ENCODE results near the gene LTBP2.

LTBP2 gene

DNA sequence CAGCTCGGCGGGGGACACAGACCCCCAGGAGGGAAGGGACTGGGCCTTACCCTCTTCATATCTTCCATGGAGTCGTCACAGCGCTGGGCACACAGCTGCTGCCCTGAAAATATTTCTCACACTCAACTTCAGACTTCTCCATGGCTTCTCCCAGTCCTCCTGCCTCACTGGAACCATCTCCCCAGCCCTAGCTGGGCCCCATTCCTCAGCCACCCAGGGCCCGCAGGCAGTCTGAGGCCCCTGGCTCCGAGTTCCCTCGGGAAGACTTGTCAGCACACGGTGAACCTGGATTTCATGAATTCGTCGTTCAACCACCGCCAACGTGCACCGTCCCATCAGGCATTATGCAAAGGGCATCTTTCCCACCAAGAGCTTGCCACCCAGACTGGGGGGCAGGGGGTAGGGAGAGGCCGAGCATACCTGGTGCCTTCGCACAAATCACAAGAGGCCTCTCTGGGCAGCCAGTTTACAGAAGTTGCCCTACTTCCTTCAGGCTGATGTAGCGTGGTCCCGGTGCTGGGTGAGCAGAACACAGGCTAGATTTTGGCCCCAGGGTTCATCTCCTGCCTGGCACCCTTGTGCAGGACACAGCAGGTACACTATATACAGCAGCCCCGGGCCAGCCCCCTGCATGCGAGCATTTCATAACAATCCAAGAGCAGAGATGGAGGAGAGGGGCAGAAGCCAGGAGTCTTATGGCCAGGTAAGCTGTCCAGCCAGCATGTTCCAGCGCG, 44.2 kb downstream of the LTBP2 start:
- Histone ChIP-seq H2BK5ac (ENCODE audit: low read depth, low read length, poor library complexity) (no peak overlapping the region), H3K27ac (ENCODE audit: low read depth, low read length) (no peak overlapping the region), H2BK12ac (ENCODE audit: low read length) (peak overlapping the region; percentile 82), H2AFZ (ENCODE audit: insufficient read depth, low read length, poor library complexity) (no peak overlapping the region), H3K79me2 (ENCODE audit: control insufficient read depth, insufficient read depth, low read length, poor library complexity) (peaks cover 3% of the 10 kb centered on the region), H3K4me1 (ENCODE audit: control insufficient read depth in 1 of 2, insufficient read depth in 2 of 2, low read length in 2 of 2) (peaks cover 31 to 35% of the 10 kb centered on the region in 2 experiments), H3K18ac (ENCODE audit: low read length) (peak overlapping the region; percentile 23), H3K79me1 (ENCODE audit: low read length) (peaks cover 35% of the 10 kb centered on the region), H4K91ac (ENCODE audit: low read depth, low read length) (peak overlapping the region; percentile 95), H3K14ac (ENCODE audit: low read length) (peak overlapping the region; percentile 73), H3K27me3 (ENCODE audit: insufficient read depth, low read length) (no peaks in the 10 kb centered on the region), H3K23ac (ENCODE audit: low read length) (no peak overlapping the region), H4K8ac (ENCODE audit: low read depth, low read length) (peak overlapping the region; percentile 30), H3K4me3 (ENCODE audit: low read depth, low read length) (no peak overlapping the region), H2AK5ac (ENCODE audit: low read length) (peak overlapping the region; percentile 84), H3K9me3 (ENCODE audit: insufficient read depth, low read depth, low read length) (no peaks in the 10 kb centered on the region), H3K36me3 (ENCODE audit: control insufficient read depth in 1 of 2, insufficient read depth in 2 of 2, low read length in 2 of 2) (no peaks in the 10 kb centered on the region), H4K12ac (ENCODE audit: low read depth, low read length) (no peak overlapping the region), H3K4me2 (ENCODE audit: low read length) (no peak overlapping the region), H3K4ac (ENCODE audit: low read depth, low read length) (peak overlapping the region; percentile 43), H3K9ac (ENCODE audit: low read length) (no peak overlapping the region), H2BK120ac (ENCODE audit: insufficient read depth, low read length, poor library complexity) (peak overlapping the region; percentile 96)
- no CpG with 5 or more reads among the region's 21 CpGs for WGBS (ENCODE audit: extremely low coverage, insufficient coverage, insufficient read length)
- DNase-seq: peak in 1 of 2 donors; percentile 48

- Histone ChIP-seq H2AK5ac (ENCODE audit: low read length) (peak overlapping the region; percentile 84), H3K79me1 (ENCODE audit: low read length) (peaks cover 32% of the 10 kb centered on the region), H3K18ac (ENCODE audit: low read length) (peak overlapping the region; percentile 75), H3K23ac (ENCODE audit: low read length) (no peak overlapping the region), H3K14ac (ENCODE audit: low read length) (peak overlapping the region; percentile 73), H3K4me1 (ENCODE audit: control insufficient read depth in 1 of 2, insufficient read depth in 2 of 2, low read length in 2 of 2) (peaks cover 29 to 34% of the 10 kb centered on the region in 2 experiments), H3K27me3 (ENCODE audit: insufficient read depth, low read length) (no peaks in the 10 kb centered on the region), H3K36me3 (ENCODE audit: control insufficient read depth in 1 of 2, insufficient read depth in 2 of 2, low read length in 2 of 2) (no peaks in the 10 kb centered on the region), H4K12ac (ENCODE audit: low read depth, low read length) (no peak overlapping the region), H4K8ac (ENCODE audit: low read depth, low read length) (peak overlapping the region; percentile 45), H2AFZ (ENCODE audit: insufficient read depth, low read length, poor library complexity) (no peak overlapping the region), H3K4me2 (ENCODE audit: low read length) (no peak overlapping the region), H3K4ac (ENCODE audit: low read depth, low read length) (peak overlapping the region; percentile 43), H2BK12ac (ENCODE audit: low read length) (peak overlapping the region; percentile 82), H2BK5ac (ENCODE audit: low read depth, low read length, poor library complexity) (peak overlapping the region; percentile 55), H3K9me3 (ENCODE audit: insufficient read depth, low read depth, low read length) (no peaks in the 10 kb centered on the region), H3K4me3 (ENCODE audit: low read depth, low read length) (no peak overlapping the region), H3K27ac (ENCODE audit: low read depth, low read length) (peak overlapping the region; percentile 28), H2BK120ac (ENCODE audit: insufficient read depth, low read length, poor library complexity) (peak overlapping the region; percentile 96), H3K79me2 (ENCODE audit: control insufficient read depth, insufficient read depth, low read length, poor library complexity) (peaks cover 3% of the 10 kb centered on the region), H3K9ac (ENCODE audit: low read length) (no peak overlapping the region), H4K91ac (ENCODE audit: low read depth, low read length) (peak overlapping the region; percentile 95)
- DNase-seq: no peak
- no CpG with 5 or more reads among the region's 9 CpGs for WGBS (ENCODE audit: extremely low coverage, insufficient coverage, insufficient read length)
These were observed 44.8 kb downstream of the LTBP2 start for GRCh38 chr14:74567219-74567618.

GRCh38 chr14:74566174-74567141, 45.6 kb downstream of the LTBP2 start:
- Histone ChIP-seq H2BK12ac (ENCODE audit: low read length) (peak overlapping the region; percentile 88), H2BK5ac (ENCODE audit: low read depth, low read length, poor library complexity) (peak overlapping the region; percentile 22), H3K18ac (ENCODE audit: low read length) (peak overlapping the region; percentile 35), H4K12ac (ENCODE audit: low read depth, low read length) (no peak overlapping the region), H3K4me1 (ENCODE audit: control insufficient read depth in 1 of 2, insufficient read depth in 2 of 2, low read length in 2 of 2) (peaks cover 24 to 30% of the 10 kb centered on the region in 2 experiments), H3K9ac (ENCODE audit: low read length) (no peak overlapping the region), H3K14ac (ENCODE audit: low read length) (peak overlapping the region; percentile 24), H3K23ac (ENCODE audit: low read length) (no peak overlapping the region), H3K27ac (ENCODE audit: low read depth, low read length) (peak overlapping the region; percentile 28), H3K4me3 (ENCODE audit: low read depth, low read length) (no peak overlapping the region), H4K8ac (ENCODE audit: low read depth, low read length) (no peak overlapping the region), H3K36me3 (ENCODE audit: control insufficient read depth in 1 of 2, insufficient read depth in 2 of 2, low read length in 2 of 2) (no peaks in the 10 kb centered on the region), H2BK120ac (ENCODE audit: insufficient read depth, low read length, poor library complexity) (peak overlapping the region; percentile 54), H3K79me2 (ENCODE audit: control insufficient read depth, insufficient read depth, low read length, poor library complexity) (peaks cover 3% of the 10 kb centered on the region), H3K27me3 (ENCODE audit: insufficient read depth, low read length) (no peaks in the 10 kb centered on the region), H3K79me1 (ENCODE audit: low read length) (peaks cover 28% of the 10 kb centered on the region), H3K4ac (ENCODE audit: low read depth, low read length) (no peak overlapping the region), H2AFZ (ENCODE audit: insufficient read depth, low read length, poor library complexity) (peak overlapping the region; percentile 71), H3K4me2 (ENCODE audit: low read length) (no peak overlapping the region), H4K91ac (ENCODE audit: low read depth, low read length) (peak overlapping the region; percentile 95), H2AK5ac (ENCODE audit: low read length) (peak overlapping the region; percentile 85), H3K9me3 (ENCODE audit: insufficient read depth, low read depth, low read length) (no peaks in the 10 kb centered on the region)
- peak; percentile 70 to 78 for DNase-seq
- WGBS (ENCODE audit: extremely low coverage, insufficient coverage, insufficient read length): no CpG with 5 or more reads among the region's 15 CpGs

DNA sequence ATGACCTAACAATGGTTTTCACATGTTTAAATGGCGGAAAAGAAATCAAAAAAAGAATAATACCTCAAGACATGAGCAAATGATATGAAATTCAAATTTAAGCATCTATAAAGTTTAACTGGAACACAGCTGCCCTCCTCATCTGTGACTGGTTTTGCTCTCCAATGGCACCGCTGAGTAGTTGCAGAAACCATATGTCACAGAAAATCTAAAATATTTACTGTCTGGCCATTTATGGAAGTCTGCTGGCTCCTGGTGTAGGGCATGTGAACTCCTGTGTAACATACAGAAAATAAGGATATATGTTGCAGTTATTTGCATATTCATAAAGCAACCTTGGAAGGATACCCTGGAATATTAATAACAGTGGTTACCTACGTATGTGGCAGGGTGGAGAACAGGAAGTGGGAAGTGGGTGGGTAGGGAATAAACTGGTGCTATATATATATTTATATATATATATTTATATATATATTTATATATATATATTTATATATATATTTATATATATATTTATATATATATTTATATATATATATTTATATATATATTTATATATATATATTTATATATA, 48.4 kb downstream of the LTBP2 start:
- Histone ChIP-seq H4K12ac (ENCODE audit: low read depth, low read length) (no peak overlapping the region), H3K9ac (ENCODE audit: low read length) (no peak overlapping the region), H2BK120ac (ENCODE audit: insufficient read depth, low read length, poor library complexity) (no peak overlapping the region), H3K4me2 (ENCODE audit: low read length) (no peak overlapping the region), H3K18ac (ENCODE audit: low read length) (no peak overlapping the region), H3K23ac (ENCODE audit: low read length) (no peak overlapping the region), H3K79me2 (ENCODE audit: control insufficient read depth, insufficient read depth, low read length, poor library complexity) (peaks cover 3% of the 10 kb centered on the region), H3K4me1 (ENCODE audit: control insufficient read depth in 1 of 2, insufficient read depth in 2 of 2, low read length in 2 of 2) (peaks cover 18 to 20% of the 10 kb centered on the region in 2 experiments), H4K91ac (ENCODE audit: low read depth, low read length) (no peak overlapping the region), H3K79me1 (ENCODE audit: low read length) (peaks cover 15% of the 10 kb centered on the region), H2AFZ (ENCODE audit: insufficient read depth, low read length, poor library complexity) (no peak overlapping the region), H3K27me3 (ENCODE audit: insufficient read depth, low read length) (no peaks in the 10 kb centered on the region), H3K27ac (ENCODE audit: low read depth, low read length) (no peak overlapping the region), H3K36me3 (ENCODE audit: control insufficient read depth in 1 of 2, insufficient read depth in 2 of 2, low read length in 2 of 2) (no peaks in the 10 kb centered on the region), H2BK5ac (ENCODE audit: low read depth, low read length, poor library complexity) (no peak overlapping the region), H3K4me3 (ENCODE audit: low read depth, low read length) (no peak overlapping the region), H4K8ac (ENCODE audit: low read depth, low read length) (no peak overlapping the region), H2AK5ac (ENCODE audit: low read length) (no peak overlapping the region), H3K4ac (ENCODE audit: low read depth, low read length) (no peak overlapping the region), H3K9me3 (ENCODE audit: insufficient read depth, low read depth, low read length) (no peaks in the 10 kb centered on the region), H2BK12ac (ENCODE audit: low read length) (no peak overlapping the region), H3K14ac (ENCODE audit: low read length) (no peak overlapping the region)
- WGBS (ENCODE audit: extremely low coverage, insufficient coverage, insufficient read length): no CpG with 5 or more reads among the region's 3 CpGs
- DNase-seq: peak in 1 of 2 donors; percentile 28

All from trophoblast cell (in vitro differentiated cells and primary cell).